Natural killer cell (primary cell): ENCODE measurements around the gene HMX1. TPM values are rescaled to one million over a fixed set of nuclear protein-coding genes. Genes with fewer than 3 reads are reported as not detected.

Experiments used
- ATAC-seq, 3 donors: fragments of 150-1000 bp in 2 of 3; fragments of 200-7000 bp in 1 of 3; cut with Tn5 transposase; 1 replicate in 1 of 3; 2 replicates in 2 of 3; pipeline ENCODE4 v1.10.0; 2021; ENCODE audit warnings: mild to moderate bottlenecking in 2 of 3, moderate library complexity in 2 of 3
- DNase-seq, 2 donors: peaks; one replicate each; pipeline versions ENCODE4 v3.0.0 to v3.0.0-alpha.2; 2013 to 2021; ENCODE audit warnings: mixed read lengths in 1 of 2
- H3K27ac ChIP-seq: one replicate; pipeline ENCODE4 v1.5.1; 2013; ENCODE audit warnings: mild to moderate bottlenecking, low read length
- H3K27me3 ChIP-seq: one replicate; pipeline ENCODE4 v1.6.1; 2013; ENCODE audit warnings: low read length; ENCODE audit not compliant: control insufficient read depth, insufficient read depth
- H3K36me3 ChIP-seq: one replicate; pipeline ENCODE4 v1.6.1; 2013; ENCODE audit warnings: low read length; ENCODE audit not compliant: control insufficient read depth, insufficient read depth
- H3K4me1 ChIP-seq: one replicate; pipeline ENCODE4 v1.6.1; 2013; ENCODE audit warnings: low read length; ENCODE audit not compliant: control insufficient read depth, insufficient read depth
- H3K4me3 ChIP-seq: one replicate; pipeline ENCODE4 v1.5.1; 2013; ENCODE audit warnings: low read length
- H3K9me3 ChIP-seq: one replicate; pipeline ENCODE4 v1.6.1; 2013; ENCODE audit warnings: low read length; ENCODE audit not compliant: control insufficient read depth, insufficient read depth
- H3K27ac Mint-ChIP-seq, 2 donors: one replicate each; pipeline ENCODE4 v1.8.0; 2022; ENCODE audit warnings: mild to moderate bottlenecking in 2 of 2, mixed read lengths in 2 of 2, moderate library complexity in 1 of 2
- H3K27me3 Mint-ChIP-seq, 2 donors: one replicate each; pipeline ENCODE4 v1.8.0; 2022; ENCODE audit warnings: low read depth in 2 of 2, mixed read lengths in 2 of 2
- H3K36me3 Mint-ChIP-seq: one replicate; pipeline ENCODE4 v1.8.0; 2022; ENCODE audit warnings: mixed read lengths
- H3K4me1 Mint-ChIP-seq, 2 donors: one replicate each; pipeline ENCODE4 v1.8.0; 2022; ENCODE audit warnings: mixed read lengths in 2 of 2
- H3K4me3 Mint-ChIP-seq: one replicate; pipeline ENCODE4 v1.8.0; 2022; ENCODE audit warnings: mild to moderate bottlenecking, moderate library complexity, mixed read lengths
- H3K9me3 Mint-ChIP-seq, 2 donors: one replicate each; pipeline ENCODE4 v1.8.0; 2022; ENCODE audit warnings: mixed read lengths in 2 of 2
- CTCF ChIP-seq: fragments of 200-600 bp; IDR thresholded peaks from one replicate; pipeline ENCODE4 v1.8.0; 2022; ENCODE audit warnings: antibody characterized with exemption
- WGBS: methylation state at CpG from one replicate; pipeline ENCODE4 v1.1.7; 2013; ENCODE audit warnings: missing lambda C conversion rate; ENCODE audit not compliant: insufficient coverage; 5-methylcytosine and 5-hydroxymethylcytosine counted together
- intact Hi-C: fragments of 100-400 bp; cut with micrococcal nuclease; formaldehyde crosslinking; loops from one replicate; pipeline ENCODE4 v1.14.2; 2022
- total RNA-seq, 4 donors: library from RNA; stranded (reverse); fragments of 120-200 nt in 1 of 4; gene quantifications; one replicate each; pipeline versions ENCODE4 v1.2.3 to v1.2.4, GENCODE V29; 2013 to 2022

Gene HMX1
- total RNA-seq, 3 donors from 2014 or later (not counting 1 experiment from before 2014, with no cell fraction given): not detected

GRCh38 chr4:8866421-8866820, 5.2 kb downstream of the HMX1 start:
- Mint-ChIP-seq H3K27me3 (peaks cover 63 to 68% of the 10 kb centered on the region in 2 donors), H3K36me3 (no peaks in the 10 kb centered on the region), H3K9me3 (no peaks in the 10 kb centered on the region), H3K27ac (no peak overlapping the region), H3K4me3 (no peak overlapping the region), H3K4me1 (peaks cover 0 to 4% of the 10 kb centered on the region in 2 donors)
- no peak for TF ChIP-seq CTCF
- H3K36me3 ChIP-seq: no peaks in the 10 kb centered on the region
- no peaks in the 10 kb centered on the region for H3K4me1 ChIP-seq
- DNase-seq (no peak), ATAC-seq (no peak)
- no peak overlapping the region for H3K4me3 ChIP-seq
- intact Hi-C loops: no loop called here
- WGBS: 15% methylated on average over 12 of the region's 12 CpGs
- H3K27ac ChIP-seq: no peak overlapping the region
- no peaks in the 10 kb centered on the region for H3K9me3 ChIP-seq
- peaks cover 21% of the 10 kb centered on the region for H3K27me3 ChIP-seq

- peaks cover 21% of the 10 kb centered on the region for H3K27me3 ChIP-seq
- H3K27me3 Mint-ChIP-seq: peaks cover 63 to 66% of the 10 kb centered on the region in 2 donors
- no peak for DNase-seq
Observed at GRCh38 chr4:8865681-8866310, 5.8 kb downstream of the HMX1 start.

GRCh38 chr4:8864912-8865680, 6.5 kb downstream of the HMX1 start:
- Histone ChIP-seq H3K27ac (no peak overlapping the region), H3K4me1 (no peaks in the 10 kb centered on the region), H3K36me3 (no peaks in the 10 kb centered on the region), H3K27me3 (peaks cover 27% of the 10 kb centered on the region), H3K4me3 (no peak overlapping the region), H3K9me3 (no peaks in the 10 kb centered on the region)
- no peak for TF ChIP-seq CTCF
- 30% methylated on average over 32 of the region's 32 CpGs for WGBS
- Mint-ChIP-seq H3K27me3 (peaks cover 59% of the 10 kb centered on the region in 2 donors), H3K4me3 (no peak overlapping the region), H3K27ac (no peak overlapping the region), H3K4me1 (no peaks in the 10 kb centered on the region), H3K36me3 (no peaks in the 10 kb centered on the region), H3K9me3 (no peaks in the 10 kb centered on the region)
- DNase-seq (no peak), ATAC-seq (no peak)
- intact Hi-C loops: no loop called here

More at GRCh38 chr4:8865681-8866310, 5.8 kb downstream of the HMX1 start:
- Mint-ChIP-seq H3K27ac (no peak overlapping the region), H3K36me3 (no peaks in the 10 kb centered on the region), H3K4me1 (peaks cover 0 to 3% of the 10 kb centered on the region in 2 donors), H3K9me3 (no peaks in the 10 kb centered on the region), H3K4me3 (no peak overlapping the region)
- intact Hi-C loops: no loop called here
- Histone ChIP-seq H3K4me1 (no peaks in the 10 kb centered on the region), H3K4me3 (no peak overlapping the region), H3K27ac (no peak overlapping the region), H3K9me3 (no peaks in the 10 kb centered on the region), H3K36me3 (no peaks in the 10 kb centered on the region)
- ATAC-seq: no peak
- WGBS: 36% methylated on average over 18 of the region's 18 CpGs
- no peak for TF ChIP-seq CTCF
